GM18520 (cell line): Measurements from ENCODE around the gene DOK7.

Experiments
- ATAC-seq: cut with Tn5 transposase; IDR thresholded peaks from one replicate; pipeline ENCODE4 v1.9.1; 2021; ENCODE audit not compliant: unreplicated experiment

DOK7 gene

GRCh38 chr4:3486541-3487540 lies 23.7 kb downstream of the DOK7 start:
- no peak for ATAC-seq

- ATAC-seq = no peak
Measured at GRCh38 chr4:3487861-3488260, 24.8 kb downstream of the DOK7 start.

GRCh38 chr4:3488820-3489219 lies 25.7 kb downstream of the DOK7 start:
- no peak for ATAC-seq

- ATAC-seq = no peak
Measured at GRCh38 chr4:3489451-3489962, 26.4 kb downstream of the DOK7 start.

- ATAC-seq = no peak
Measured at GRCh38 chr4:3491681-3492405, 28.7 kb downstream of the DOK7 start.

- no peak for ATAC-seq
Measured at GRCh38 chr4:3492741-3493719, 29.9 kb downstream of the DOK7 start.

GRCh38 chr4:3493720-3494461 lies 30.8 kb downstream of the DOK7 start:
- no peak for ATAC-seq

GRCh38 chr4:3494462-3494871 lies 31.4 kb downstream of the DOK7 start:
- ATAC-seq = no peak

- no peak for ATAC-seq
Measured at GRCh38 chr4:3495204-3495975, 32.3 kb downstream of the DOK7 start.

- no peak for ATAC-seq
Measured at GRCh38 chr4:3496021-3496420, 32.9 kb downstream of the DOK7 start.

- ATAC-seq = no peak
Measured at GRCh38 chr4:3497095-3497494, 34.0 kb downstream of the DOK7 start.

GRCh38 chr4:3497523-3498389 lies 34.6 kb downstream of the DOK7 start:
- ATAC-seq = no peak

- ATAC-seq = no peak
Measured at GRCh38 chr4:3498407-3498806, 35.3 kb downstream of the DOK7 start.

GRCh38 chr4:3498901-3499510 lies 35.9 kb downstream of the DOK7 start:
- ATAC-seq = no peak

GRCh38 chr4:3499710-3500109 lies 36.6 kb downstream of the DOK7 start:
- no peak for ATAC-seq

- no peak for ATAC-seq
Measured at GRCh38 chr4:3500111-3500510, 37.0 kb downstream of the DOK7 start.

- no peak for ATAC-seq
Measured at GRCh38 chr4:3500634-3501101, 37.6 kb downstream of the DOK7 start.
